SK-N-SH (cell line): ENCODE results near the gene TCOF1. TPM values are rescaled to one million over a fixed set of nuclear protein-coding genes. Genes with fewer than 3 reads are reported as not detected.

Experiments used
- CTCF ChIA-PET: fragments of 300-600, 350-600 bp; formaldehyde crosslinking; extraction: SDS; loops from one replicate; lab custom pipeline; 2021; lab: Yijun Ruan, JAX
- POLR2A ChIA-PET: fragments of 350-600 bp; sonication (Branson Sonifier 250); formaldehyde crosslinking; extraction: SDS; loops from one replicate; lab custom pipeline; 2020; ENCODE audit warnings: antibody characterized with exemption, inconsistent platforms; lab: Yijun Ruan, JAX
- DNase-seq: peaks from one replicate; pipeline ENCODE4 v3.0.0; 2012
- H2AFZ ChIP-seq: fragments of 200-600 bp; sonication (generic); 2 replicates; pipeline ENCODE4 v1.8.1; 2016; ENCODE audit warnings: antibody characterized with exemption, mild to moderate bottlenecking, low read depth
- H3F3A ChIP-seq: fragments of 200-600 bp; sonication (generic); replicated peaks from 2 replicates; pipeline ENCODE3; 2016; ENCODE audit warnings: antibody characterized with exemption, mild to moderate bottlenecking; ENCODE audit not compliant: insufficient read depth
- H3K27ac ChIP-seq, 2 experiments: fragments of 200-500 bp in 1 of 2; fragments of 200-600 bp in 1 of 2; sonication (Bioruptor generic) in 1 of 2; sonication (generic), shearing (Covaris generic) in 1 of 2; 2 replicates each; pipeline versions ENCODE4 v1.5.1 to v1.6.1; 2014 to 2016; ENCODE audit warnings: low read depth in 2 of 2, inconsistent platforms in 1 of 2, low read length in 1 of 2, mild to moderate bottlenecking in 1 of 2, mixed read lengths in 1 of 2
- H3K27me3 ChIP-seq: fragments of 200-600 bp; sonication (generic), shearing (Covaris generic); 2 replicates; pipeline ENCODE4 v1.6.1; 2016; ENCODE audit warnings: mixed run types; ENCODE audit not compliant: insufficient read depth
- H3K36me3 ChIP-seq, 2 experiments: fragments of 200-500 bp in 1 of 2; fragments of 200-600 bp in 1 of 2; sonication (Bioruptor generic) in 1 of 2; sonication (generic) in 1 of 2; replicated peaks in 1 of 2; 2 replicates each; pipeline versions ENCODE3 to v1.5.1; 2014 to 2016; ENCODE audit warnings: low read length in 1 of 2, mild to moderate bottlenecking in 1 of 2; ENCODE audit not compliant: insufficient read depth in 2 of 2, control insufficient read depth in 1 of 2
- H3K4me1 ChIP-seq, 2 experiments: fragments of 200-500 bp in 1 of 2; fragments of 200-600 bp in 1 of 2; sonication (Bioruptor generic) in 1 of 2; sonication (generic), shearing (Covaris generic) in 1 of 2; 2 replicates each; pipeline versions ENCODE4 v1.5.1 to v1.6.1; 2014 to 2016; ENCODE audit warnings: low read depth in 1 of 2, low read length in 1 of 2, mixed run types in 1 of 2; ENCODE audit not compliant: insufficient read depth in 2 of 2, control insufficient read depth in 1 of 2
- H3K4me2 ChIP-seq: fragments of 200-600 bp; sonication (generic), shearing (Covaris generic); 2 replicates; pipeline ENCODE4 v1.6.1; 2017; ENCODE audit warnings: mixed run types
- H3K4me3 ChIP-seq, 2 experiments: fragments of 200-500 bp in 1 of 2; fragments of 200-600 bp in 1 of 2; sonication (Bioruptor generic) in 1 of 2; sonication (generic), shearing (Covaris generic) in 1 of 2; 2 replicates each; pipeline versions ENCODE4 v1.5.1 to v1.8.1; 2014 to 2016; ENCODE audit warnings: low read depth in 2 of 2, inconsistent platforms in 1 of 2, low read length in 1 of 2, mild to moderate bottlenecking in 1 of 2, mixed read lengths in 1 of 2, moderate library complexity in 1 of 2
- H3K79me2 ChIP-seq: fragments of 200-600 bp; sonication (generic); 2 replicates; pipeline ENCODE4 v1.8.1; 2017; ENCODE audit warnings: mild to moderate bottlenecking; ENCODE audit not compliant: insufficient read depth
- H3K9ac ChIP-seq: fragments of 200-600 bp; sonication (generic); 2 replicates; pipeline ENCODE4 v1.6.1; 2017; ENCODE audit warnings: mixed run types
- H3K9me2 ChIP-seq: fragments of 200-600 bp; sonication (generic); 2 replicates; pipeline ENCODE4 v1.6.1; 2017; ENCODE audit warnings: mixed run types
- H3K9me3 ChIP-seq: fragments of 200-600 bp; sonication (generic); 2 replicates; pipeline ENCODE4 v1.6.1; 2017; ENCODE audit warnings: mixed run types, mild to moderate bottlenecking, moderate library complexity
- H4K20me1 ChIP-seq: fragments of 200-600 bp; sonication (generic); 2 replicates; pipeline ENCODE4 v1.6.1; 2017; ENCODE audit warnings: mild to moderate bottlenecking, mixed run types; ENCODE audit not compliant: insufficient read depth
- CHD2 ChIP-seq: fragments of 150-350 bp; IDR thresholded peaks from 2 replicates; pipeline ENCODE4 v1.6.1; 2018; ENCODE audit warnings: low read length; ENCODE audit not compliant: partially characterized antibody
- CTCF ChIP-seq: fragments of 200-600 bp; sonication (generic); IDR thresholded peaks from 2 replicates; pipeline ENCODE4 v1.6.1; 2017; ENCODE audit warnings: antibody characterized with exemption, mild to moderate bottlenecking, moderate library complexity
- FOXM1 ChIP-seq: IDR thresholded peaks from 2 replicates; pipeline ENCODE4 v1.4.0; 2012; ENCODE audit warnings: low read depth, mild to moderate bottlenecking
- JUND ChIP-seq: IDR thresholded peaks from 2 replicates; pipeline ENCODE4 v1.4.0; 2012
- MEF2A ChIP-seq: IDR thresholded peaks from 2 replicates; pipeline ENCODE4 v1.4.0; 2012; ENCODE audit warnings: low read depth, borderline replicate concordance
- MXI1 ChIP-seq: IDR thresholded peaks from 2 replicates; pipeline ENCODE4 v1.6.1; 2012; ENCODE audit warnings: mild to moderate bottlenecking, low read depth, low read length, improper control_type of control experiment
- POLR2AphosphoS5 ChIP-seq: IDR thresholded peaks from 2 replicates; pipeline ENCODE4 v1.6.1; 2012; ENCODE audit warnings: low read depth, low read length
- RAD21 ChIP-seq: IDR thresholded peaks from 2 replicates; pipeline ENCODE4 v1.6.1; 2012; ENCODE audit warnings: mild to moderate bottlenecking, low read length
- RCOR1 ChIP-seq: fragments of 150-350 bp; IDR thresholded peaks from 2 replicates; pipeline ENCODE4 v1.6.1; 2017; ENCODE audit warnings: antibody characterized with exemption, low read length
- RXRA ChIP-seq: IDR thresholded peaks from 2 replicates; pipeline ENCODE4 v1.4.0; 2012; ENCODE audit warnings: low read depth, mild to moderate bottlenecking, borderline replicate concordance
- SMC3 ChIP-seq: IDR thresholded peaks from 2 replicates; pipeline ENCODE4 v1.6.1; 2012; ENCODE audit warnings: low read depth, low read length, improper control_type of control experiment
- TAF1 ChIP-seq: IDR thresholded peaks from 2 replicates; pipeline ENCODE4 v1.6.1; 2012; ENCODE audit warnings: low read depth, mild to moderate bottlenecking, low read length, moderate library complexity, borderline replicate concordance
- TCF12 ChIP-seq: IDR thresholded peaks from 2 replicates; pipeline ENCODE4 v1.4.0; 2012
- USF1 ChIP-seq: IDR thresholded peaks from 2 replicates; pipeline ENCODE4 v1.4.0; 2012; ENCODE audit warnings: low read depth, borderline replicate concordance
- YY1 ChIP-seq: IDR thresholded peaks from 2 replicates; pipeline ENCODE4 v1.4.0; 2012; ENCODE audit warnings: low read depth, mild to moderate bottlenecking
- WGBS: methylation state at CpG from one replicate; pipeline ENCODE4 v1.1.6; 2017; ENCODE audit warnings: low lambda C conversion rate; 5-methylcytosine and 5-hydroxymethylcytosine counted together
- polyA plus RNA-seq, 3 experiments: library from polyadenylated mRNA; depleted of rRNA; stranded (reverse); fragments of >200 nt; gene quantifications; 2 replicates each; pipeline ENCODE4 v1.2.3, GENCODE V29; 2012
- TF ChIP-seq, protein P1 (sequence below): IDR thresholded peaks from 2 replicates; pipeline ENCODE4 v1.6.1; 2012; ENCODE audit warnings: mild to moderate bottlenecking, low read depth, low read length, moderate library complexity
- TF ChIP-seq, protein P2 (sequence below): IDR thresholded peaks from 2 replicates; pipeline ENCODE4; 2012
- TF ChIP-seq, protein P3 (sequence below): IDR thresholded peaks from 2 replicates; pipeline ENCODE4 v1.4.0; 2012; ENCODE audit warnings: low read depth

TCOF1 gene
- polyA plus RNA-seq, 1 of the 3 experiments (the other 2 are of a cell fraction) = 33.0 TPM

GRCh38 chr5:150349681-150350275 lies 7.7 kb upstream of the TCOF1 start (continued):
- TF ChIP-seq, protein P1, sequence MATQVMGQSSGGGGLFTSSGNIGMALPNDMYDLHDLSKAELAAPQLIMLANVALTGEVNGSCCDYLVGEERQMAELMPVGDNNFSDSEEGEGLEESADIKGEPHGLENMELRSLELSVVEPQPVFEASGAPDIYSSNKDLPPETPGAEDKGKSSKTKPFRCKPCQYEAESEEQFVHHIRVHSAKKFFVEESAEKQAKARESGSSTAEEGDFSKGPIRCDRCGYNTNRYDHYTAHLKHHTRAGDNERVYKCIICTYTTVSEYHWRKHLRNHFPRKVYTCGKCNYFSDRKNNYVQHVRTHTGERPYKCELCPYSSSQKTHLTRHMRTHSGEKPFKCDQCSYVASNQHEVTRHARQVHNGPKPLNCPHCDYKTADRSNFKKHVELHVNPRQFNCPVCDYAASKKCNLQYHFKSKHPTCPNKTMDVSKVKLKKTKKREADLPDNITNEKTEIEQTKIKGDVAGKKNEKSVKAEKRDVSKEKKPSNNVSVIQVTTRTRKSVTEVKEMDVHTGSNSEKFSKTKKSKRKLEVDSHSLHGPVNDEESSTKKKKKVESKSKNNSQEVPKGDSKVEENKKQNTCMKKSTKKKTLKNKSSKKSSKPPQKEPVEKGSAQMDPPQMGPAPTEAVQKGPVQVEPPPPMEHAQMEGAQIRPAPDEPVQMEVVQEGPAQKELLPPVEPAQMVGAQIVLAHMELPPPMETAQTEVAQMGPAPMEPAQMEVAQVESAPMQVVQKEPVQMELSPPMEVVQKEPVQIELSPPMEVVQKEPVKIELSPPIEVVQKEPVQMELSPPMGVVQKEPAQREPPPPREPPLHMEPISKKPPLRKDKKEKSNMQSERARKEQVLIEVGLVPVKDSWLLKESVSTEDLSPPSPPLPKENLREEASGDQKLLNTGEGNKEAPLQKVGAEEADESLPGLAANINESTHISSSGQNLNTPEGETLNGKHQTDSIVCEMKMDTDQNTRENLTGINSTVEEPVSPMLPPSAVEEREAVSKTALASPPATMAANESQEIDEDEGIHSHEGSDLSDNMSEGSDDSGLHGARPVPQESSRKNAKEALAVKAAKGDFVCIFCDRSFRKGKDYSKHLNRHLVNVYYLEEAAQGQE = no peak
- TF ChIP-seq SMC3 = no peak
- TF ChIP-seq YY1 = no peak
- TF ChIP-seq POLR2AphosphoS5 = no peak
- TF ChIP-seq JUND = no peak
- TF ChIP-seq, protein P2, sequence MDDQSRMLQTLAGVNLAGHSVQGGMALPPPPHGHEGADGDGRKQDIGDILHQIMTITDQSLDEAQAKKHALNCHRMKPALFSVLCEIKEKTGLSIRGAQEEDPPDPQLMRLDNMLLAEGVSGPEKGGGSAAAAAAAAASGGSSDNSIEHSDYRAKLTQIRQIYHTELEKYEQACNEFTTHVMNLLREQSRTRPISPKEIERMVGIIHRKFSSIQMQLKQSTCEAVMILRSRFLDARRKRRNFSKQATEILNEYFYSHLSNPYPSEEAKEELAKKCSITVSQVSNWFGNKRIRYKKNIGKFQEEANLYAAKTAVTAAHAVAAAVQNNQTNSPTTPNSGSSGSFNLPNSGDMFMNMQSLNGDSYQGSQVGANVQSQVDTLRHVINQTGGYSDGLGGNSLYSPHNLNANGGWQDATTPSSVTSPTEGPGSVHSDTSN = no peak

GRCh38 chr5:150350524-150351344 lies 6.8 kb upstream of the TCOF1 start:
- peaks cover 0 to 12% of the 10 kb centered on the region in 2 experiments; a peak in 2 of 4 replicates for H3K4me1 ChIP-seq
- 46% methylated on average over 7 of the region's 7 CpGs for WGBS
- no peak overlapping the region for H3K4me2 ChIP-seq
- ChIA-PET CTCF (interaction anchor here (0.6 to 7.1 kb wide), 40 partner anchors 10 to 354 kb away, joined by 3 to 109 read pairs (median 4); no protein-coding TSS in a partner anchor), POLR2A (interaction anchor here (0.7 to 1.1 kb wide), 2 partner anchors 18 to 132 kb away, joined by 3 read pairs; no protein-coding TSS in a partner anchor)
- peaks cover 4% of the 10 kb centered on the region for H3F3A ChIP-seq
- no peak overlapping the region for H3K27ac ChIP-seq
- no peaks in the 10 kb centered on the region for H4K20me1 ChIP-seq
- no peaks in the 10 kb centered on the region for H3K9me2 ChIP-seq
- H2AFZ ChIP-seq = no peak overlapping the region
- no peak overlapping the region for H3K9ac ChIP-seq
- DNase-seq = peak; percentile 82
- no peaks in the 10 kb centered on the region for H3K9me3 ChIP-seq
- TF ChIP-seq CHD2 (peak; percentile 55), TCF12 (peak; percentile 47; the same call in 1 of the 2 replicates), YY1 (no peak), USF1 (peak; percentile 73; the same call in 1 of the 2 replicates), CTCF (peak; percentile 85), FOXM1 (no peak), RCOR1 (peak; percentile 44; the same call in 1 of the 2 replicates), TAF1 (no peak), SMC3 (peak; percentile 92), RAD21 (peak; percentile 89), RXRA (no peak; the same call in 1 of the 2 replicates), MXI1 (peak; percentile 53; the same call in 1 of the 2 replicates), MEF2A (no peak)
- TF ChIP-seq, protein P3, sequence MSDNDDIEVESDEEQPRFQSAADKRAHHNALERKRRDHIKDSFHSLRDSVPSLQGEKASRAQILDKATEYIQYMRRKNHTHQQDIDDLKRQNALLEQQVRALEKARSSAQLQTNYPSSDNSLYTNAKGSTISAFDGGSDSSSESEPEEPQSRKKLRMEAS = peak; percentile 60; the same call in 1 of the 2 replicates
- no peak overlapping the region for H3K4me3 ChIP-seq
- no peaks in the 10 kb centered on the region for H3K79me2 ChIP-seq
- H3K27me3 ChIP-seq = no peaks in the 10 kb centered on the region
- no peaks in the 10 kb centered on the region for H3K36me3 ChIP-seq
